OCI-LY7 (cell line): ENCODE results near the gene SCUBE2.

Experiments used
- EZH2phosphoT487 ChIP-seq: fragments of 200-600 bp; sonication (generic); IDR thresholded peaks from 2 replicates; pipeline ENCODE4 v1.6.1; 2018; ENCODE audit warnings: low read depth, borderline replicate concordance, mild to moderate bottlenecking, mixed run types, antibody characterized with exemption, low read length, moderate library complexity, mixed read lengths
- TF ChIP-seq, protein P1 (sequence below): fragments of 200-600 bp; sonication (generic); conservative IDR thresholded peaks from 2 replicates; pipeline ENCODE4 v1.5.1; 2014; ENCODE audit warnings: mild to moderate bottlenecking, antibody characterized with exemption, low read length, moderate library complexity, mixed read lengths

DNA sequence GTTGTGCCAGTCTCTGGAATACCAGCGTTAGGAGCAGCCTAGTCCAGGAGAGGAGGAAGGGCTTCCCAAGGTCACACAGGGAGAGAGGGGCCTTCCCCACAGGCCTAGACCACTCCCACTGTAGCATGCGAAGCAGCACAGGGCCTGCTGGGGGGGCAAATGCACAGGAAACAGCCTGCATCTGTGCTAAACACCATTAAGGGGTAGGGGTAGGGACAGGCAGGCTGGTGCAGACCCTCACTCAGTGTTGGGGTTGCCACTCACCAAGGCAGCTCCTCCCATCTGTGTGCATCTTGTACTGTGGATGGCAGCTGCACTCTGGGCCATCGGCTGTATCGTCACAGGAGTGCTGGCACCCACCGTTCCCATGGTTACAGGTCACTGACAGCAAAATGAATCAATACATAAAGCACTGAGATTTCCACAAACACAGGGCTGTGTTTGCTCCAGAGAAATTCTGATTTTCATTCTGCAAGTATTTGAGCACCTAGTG, 24.9 kb downstream of the SCUBE2 start:
- TF ChIP-seq, protein P1, sequence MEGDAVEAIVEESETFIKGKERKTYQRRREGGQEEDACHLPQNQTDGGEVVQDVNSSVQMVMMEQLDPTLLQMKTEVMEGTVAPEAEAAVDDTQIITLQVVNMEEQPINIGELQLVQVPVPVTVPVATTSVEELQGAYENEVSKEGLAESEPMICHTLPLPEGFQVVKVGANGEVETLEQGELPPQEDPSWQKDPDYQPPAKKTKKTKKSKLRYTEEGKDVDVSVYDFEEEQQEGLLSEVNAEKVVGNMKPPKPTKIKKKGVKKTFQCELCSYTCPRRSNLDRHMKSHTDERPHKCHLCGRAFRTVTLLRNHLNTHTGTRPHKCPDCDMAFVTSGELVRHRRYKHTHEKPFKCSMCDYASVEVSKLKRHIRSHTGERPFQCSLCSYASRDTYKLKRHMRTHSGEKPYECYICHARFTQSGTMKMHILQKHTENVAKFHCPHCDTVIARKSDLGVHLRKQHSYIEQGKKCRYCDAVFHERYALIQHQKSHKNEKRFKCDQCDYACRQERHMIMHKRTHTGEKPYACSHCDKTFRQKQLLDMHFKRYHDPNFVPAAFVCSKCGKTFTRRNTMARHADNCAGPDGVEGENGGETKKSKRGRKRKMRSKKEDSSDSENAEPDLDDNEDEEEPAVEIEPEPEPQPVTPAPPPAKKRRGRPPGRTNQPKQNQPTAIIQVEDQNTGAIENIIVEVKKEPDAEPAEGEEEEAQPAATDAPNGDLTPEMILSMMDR: no peak
- no peak for TF ChIP-seq EZH2phosphoT487
